Uterus (tissue), 2 donors: ENCODE data around the gene EFCAB5.

ENCODE experiments used
- CTCF ChIP-seq, 4 experiments: fragments of 200-600 bp in 2 of 4; fragments of 450-650 bp in 2 of 4; sonication (generic) in 2 of 4; IDR thresholded peaks; one replicate each; pipeline ENCODE4 v1.5.1; 2016 to 2019; ENCODE audit warnings: antibody characterized with exemption in 4 of 4, mild to moderate bottlenecking in 2 of 4, moderate library complexity in 1 of 4
- POLR2A ChIP-seq, 2 donors: fragments of 450-650 bp; IDR thresholded peaks; one replicate each; pipeline ENCODE4 v1.6.1; 2016; ENCODE audit warnings: antibody characterized with exemption in 2 of 2, mild to moderate bottlenecking in 1 of 2, moderate library complexity in 1 of 2

GRCh38 chr17:29905086-29905878, 36.2 kb upstream of the EFCAB5 start:
- TF ChIP-seq CTCF (IDR thresholded peaks at IDR 0.05) (no peak), POLR2A (IDR thresholded peaks at IDR 0.05) (no peak)
